Hepatocyte (in vitro differentiated cells): ENCODE results near the gene ACACB. TPM values are rescaled to one million over a fixed set of nuclear protein-coding genes. Genes with fewer than 3 reads are reported as not detected.

ENCODE experiments used
- DNase-seq: peaks from one replicate; pipeline ENCODE4 v3.0.0-alpha.2; 2016; ENCODE audit warnings: low spot score
- H2AFZ ChIP-seq: fragments of 200-600 bp; sonication (generic); 2 replicates; pipeline ENCODE4 v1.6.0; 2016; ENCODE audit warnings: antibody characterized with exemption, mild to moderate bottlenecking
- H3K27ac ChIP-seq: fragments of 200-600 bp; sonication (generic); 2 replicates; pipeline ENCODE4 v1.5.1; 2016; ENCODE audit warnings: mild to moderate bottlenecking
- H3K27me3 ChIP-seq: fragments of 200-600 bp; sonication (generic); 2 replicates; pipeline ENCODE4 v1.6.1; 2016
- H3K36me3 ChIP-seq: fragments of 200-600 bp; sonication (generic); replicated peaks from 2 replicates; pipeline ENCODE4 v1.5.1; 2016; ENCODE audit warnings: low read depth; ENCODE audit not compliant: insufficient read depth
- H3K4me1 ChIP-seq: fragments of 200-600 bp; sonication (generic); 2 replicates; pipeline ENCODE4 v1.5.1; 2016; ENCODE audit warnings: mild to moderate bottlenecking, moderate library complexity; ENCODE audit not compliant: insufficient read depth
- H3K4me2 ChIP-seq: fragments of 200-600 bp; sonication (generic); 2 replicates; pipeline ENCODE4 v1.6.0; 2016
- H3K4me3 ChIP-seq: fragments of 200-600 bp; sonication (generic); 2 replicates; pipeline ENCODE4 v1.5.1; 2016; ENCODE audit warnings: mild to moderate bottlenecking
- H3K79me2 ChIP-seq: fragments of 200-600 bp; sonication (generic); 2 replicates; pipeline ENCODE4 v1.6.0; 2017; ENCODE audit warnings: mild to moderate bottlenecking
- H3K9me2 ChIP-seq: fragments of 200-600 bp; sonication (generic); replicated peaks from 2 replicates; pipeline ENCODE4 v1.6.0; 2017; ENCODE audit warnings: mild to moderate bottlenecking; ENCODE audit not compliant: insufficient read depth
- H3K9me3 ChIP-seq: fragments of 200-600 bp; sonication (generic); 2 replicates; pipeline ENCODE4 v1.5.1; 2016; ENCODE audit warnings: low read depth, mild to moderate bottlenecking
- H4K20me1 ChIP-seq: fragments of 200-600 bp; sonication (generic); 2 replicates; pipeline ENCODE4 v1.6.0; 2016; ENCODE audit warnings: mild to moderate bottlenecking; ENCODE audit not compliant: insufficient read depth, poor library complexity, severe bottlenecking
- EZH2 ChIP-seq: fragments of 200-600 bp; sonication (generic); IDR thresholded peaks from 2 replicates; pipeline ENCODE4 v1.6.1; 2016; ENCODE audit warnings: antibody characterized with exemption, mild to moderate bottlenecking, borderline replicate concordance
- EZH2phosphoT487 ChIP-seq: fragments of 200-600 bp; sonication (generic); IDR thresholded peaks from one replicate; pipeline ENCODE4 v1.6.1; 2018; ENCODE audit warnings: antibody characterized with exemption, mild to moderate bottlenecking, low read depth, moderate library complexity; ENCODE audit not compliant: unreplicated experiment, severe bottlenecking
- WGBS: methylation state at CpG from one replicate; pipeline ENCODE4 v1.1.6; 2016; ENCODE audit warnings: low lambda C conversion rate; ENCODE audit errors: missing lambda C conversion rate; 5-methylcytosine and 5-hydroxymethylcytosine counted together
- polyA plus RNA-seq: library from polyadenylated mRNA; unstranded; fragments of >200 nt; fragmentation: Nextera tagmentation; extraction: Ambion mirVana; gene quantifications from 2 replicates; pipeline ENCODE4 v1.2.1, GENCODE V29; 2016
- total RNA-seq: library from RNA; depleted of rRNA; stranded (reverse); fragments of >200 nt; gene quantifications from 2 replicates; pipeline ENCODE4 v1.2.3, GENCODE V29; 2014
- TF ChIP-seq, protein P1 (sequence below): fragments of 200-600 bp; sonication (generic); IDR thresholded peaks from 2 replicates; pipeline ENCODE4 v1.5.1; 2016; ENCODE audit warnings: antibody characterized with exemption, mild to moderate bottlenecking; ENCODE audit not compliant: poor library complexity

The ACACB gene
- total and polyA plus RNA-seq, 2 experiments from 2014 or later, result 3.9 to 9.3 TPM

DNA sequence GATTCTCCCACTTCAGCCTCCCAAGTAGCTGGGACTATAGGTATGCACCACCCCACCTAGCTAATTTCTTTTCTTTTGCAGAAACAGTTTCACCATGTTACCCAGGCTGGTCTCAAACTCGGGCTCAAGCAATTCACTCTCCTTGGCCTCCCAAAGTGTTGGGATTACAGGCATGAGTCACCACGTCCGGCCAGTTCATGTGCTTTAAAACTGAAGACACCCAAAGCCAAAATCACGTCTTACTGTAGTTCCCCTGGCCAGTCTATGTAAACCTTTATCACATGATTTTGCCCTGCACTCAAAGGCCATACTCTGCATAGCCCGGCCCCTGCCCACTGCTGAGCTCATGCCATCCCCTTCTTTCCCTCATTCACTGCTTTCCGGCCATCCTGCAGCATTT, 27.6 kb upstream of the ACACB start:
- no peak overlapping the region for H3K27ac ChIP-seq
- no peaks in the 10 kb centered on the region for H3K9me3 ChIP-seq
- peaks cover 22% of the 10 kb centered on the region for H3K79me2 ChIP-seq
- no peak overlapping the region for H2AFZ ChIP-seq
- H3K4me2 ChIP-seq, result no peak overlapping the region
- H3K36me3 ChIP-seq, result no peaks in the 10 kb centered on the region
- H3K9me2 ChIP-seq, result no peaks in the 10 kb centered on the region
- TF ChIP-seq, protein P1, sequence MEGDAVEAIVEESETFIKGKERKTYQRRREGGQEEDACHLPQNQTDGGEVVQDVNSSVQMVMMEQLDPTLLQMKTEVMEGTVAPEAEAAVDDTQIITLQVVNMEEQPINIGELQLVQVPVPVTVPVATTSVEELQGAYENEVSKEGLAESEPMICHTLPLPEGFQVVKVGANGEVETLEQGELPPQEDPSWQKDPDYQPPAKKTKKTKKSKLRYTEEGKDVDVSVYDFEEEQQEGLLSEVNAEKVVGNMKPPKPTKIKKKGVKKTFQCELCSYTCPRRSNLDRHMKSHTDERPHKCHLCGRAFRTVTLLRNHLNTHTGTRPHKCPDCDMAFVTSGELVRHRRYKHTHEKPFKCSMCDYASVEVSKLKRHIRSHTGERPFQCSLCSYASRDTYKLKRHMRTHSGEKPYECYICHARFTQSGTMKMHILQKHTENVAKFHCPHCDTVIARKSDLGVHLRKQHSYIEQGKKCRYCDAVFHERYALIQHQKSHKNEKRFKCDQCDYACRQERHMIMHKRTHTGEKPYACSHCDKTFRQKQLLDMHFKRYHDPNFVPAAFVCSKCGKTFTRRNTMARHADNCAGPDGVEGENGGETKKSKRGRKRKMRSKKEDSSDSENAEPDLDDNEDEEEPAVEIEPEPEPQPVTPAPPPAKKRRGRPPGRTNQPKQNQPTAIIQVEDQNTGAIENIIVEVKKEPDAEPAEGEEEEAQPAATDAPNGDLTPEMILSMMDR, result no peak
- no peak for TF ChIP-seq EZH2
- TF ChIP-seq EZH2phosphoT487, result no peak
- DNase-seq, result no peak
- no peaks in the 10 kb centered on the region for H4K20me1 ChIP-seq
- no peak overlapping the region for H3K4me3 ChIP-seq
- 86% methylated on average over 6 of the region's 6 CpGs for WGBS
- H3K27me3 ChIP-seq, result no peaks in the 10 kb centered on the region
- H3K4me1 ChIP-seq, result peaks cover 16% of the 10 kb centered on the region

DNA sequence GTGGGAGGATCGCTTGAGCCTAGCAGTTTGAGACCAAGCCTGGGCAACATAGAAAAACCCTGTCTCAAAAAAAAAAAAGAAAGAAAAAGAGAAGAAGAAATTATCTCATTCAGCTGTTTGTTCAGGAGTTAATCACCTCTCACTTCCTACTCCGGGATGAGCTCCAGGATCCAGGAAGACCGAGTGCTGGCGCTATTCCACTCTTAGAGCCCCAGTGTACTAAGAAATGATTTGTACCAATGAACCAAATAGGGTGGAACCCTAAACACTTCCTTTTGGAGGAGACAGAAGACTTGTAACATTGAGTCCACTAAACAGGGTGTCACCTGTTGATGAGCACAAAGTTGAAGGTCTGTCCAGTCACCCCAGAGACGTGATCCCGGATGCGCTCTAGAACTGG, 26.7 kb upstream of the ACACB start:
- no peaks in the 10 kb centered on the region for H3K36me3 ChIP-seq
- TF ChIP-seq, protein P1, result no peak
- TF ChIP-seq EZH2, result no peak
- TF ChIP-seq EZH2phosphoT487, result no peak

DNA sequence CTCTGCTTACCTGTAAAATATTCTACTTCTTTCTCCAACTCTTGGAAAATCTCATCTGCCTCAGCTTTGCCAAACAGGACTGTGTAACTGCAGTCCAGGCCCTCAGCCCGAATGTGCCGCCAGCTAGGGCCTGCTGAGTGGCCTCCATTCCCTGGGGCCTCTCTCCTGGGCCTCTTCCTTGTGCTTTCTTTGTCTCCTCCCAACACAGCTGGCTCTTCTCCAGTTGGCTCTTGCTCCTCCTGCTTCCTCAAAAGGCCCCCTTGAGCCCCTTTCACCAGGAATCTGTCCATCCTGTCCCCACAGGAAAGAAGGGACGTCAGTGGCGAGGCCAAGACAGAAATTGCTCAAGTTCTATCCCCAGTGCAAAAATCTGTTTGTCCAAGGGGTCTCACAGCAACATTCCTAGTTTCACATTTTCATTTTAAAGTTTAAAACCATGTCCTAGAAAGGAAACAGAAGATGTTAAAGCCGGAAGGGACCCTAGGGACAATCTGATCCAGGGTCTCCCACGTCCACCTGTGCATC, 23.8 kb upstream of the ACACB start:
- H2AFZ ChIP-seq, result peak overlapping the region; percentile 93
- H3K79me2 ChIP-seq, result peaks cover 22% of the 10 kb centered on the region
- WGBS, result 90% methylated on average over 6 of the region's 6 CpGs
- no peaks in the 10 kb centered on the region for H3K9me2 ChIP-seq
- peak overlapping the region; percentile 38 for H3K27ac ChIP-seq
- no peaks in the 10 kb centered on the region for H3K9me3 ChIP-seq
- no peak for DNase-seq
- H3K4me1 ChIP-seq, result peaks cover 16% of the 10 kb centered on the region
- no peak for TF ChIP-seq EZH2phosphoT487
- peak overlapping the region; percentile 79 for H3K4me2 ChIP-seq
- no peaks in the 10 kb centered on the region for H4K20me1 ChIP-seq
- no peaks in the 10 kb centered on the region for H3K27me3 ChIP-seq
- peak overlapping the region; percentile 35 for H3K4me3 ChIP-seq
- no peaks in the 10 kb centered on the region for H3K36me3 ChIP-seq

More for the DNA sequence above, 26.7 kb upstream of the ACACB start:
- Histone ChIP-seq H3K27me3 (no peaks in the 10 kb centered on the region), H3K9me2 (no peaks in the 10 kb centered on the region), H3K79me2 (peaks cover 22% of the 10 kb centered on the region), H3K27ac (no peak overlapping the region), H4K20me1 (no peaks in the 10 kb centered on the region), H2AFZ (no peak overlapping the region), H3K4me1 (peaks cover 16% of the 10 kb centered on the region), H3K4me3 (no peak overlapping the region), H3K4me2 (no peak overlapping the region), H3K9me3 (no peaks in the 10 kb centered on the region)
- WGBS, result 96% methylated on average over 7 of the region's 7 CpGs
- no peak for DNase-seq

DNA sequence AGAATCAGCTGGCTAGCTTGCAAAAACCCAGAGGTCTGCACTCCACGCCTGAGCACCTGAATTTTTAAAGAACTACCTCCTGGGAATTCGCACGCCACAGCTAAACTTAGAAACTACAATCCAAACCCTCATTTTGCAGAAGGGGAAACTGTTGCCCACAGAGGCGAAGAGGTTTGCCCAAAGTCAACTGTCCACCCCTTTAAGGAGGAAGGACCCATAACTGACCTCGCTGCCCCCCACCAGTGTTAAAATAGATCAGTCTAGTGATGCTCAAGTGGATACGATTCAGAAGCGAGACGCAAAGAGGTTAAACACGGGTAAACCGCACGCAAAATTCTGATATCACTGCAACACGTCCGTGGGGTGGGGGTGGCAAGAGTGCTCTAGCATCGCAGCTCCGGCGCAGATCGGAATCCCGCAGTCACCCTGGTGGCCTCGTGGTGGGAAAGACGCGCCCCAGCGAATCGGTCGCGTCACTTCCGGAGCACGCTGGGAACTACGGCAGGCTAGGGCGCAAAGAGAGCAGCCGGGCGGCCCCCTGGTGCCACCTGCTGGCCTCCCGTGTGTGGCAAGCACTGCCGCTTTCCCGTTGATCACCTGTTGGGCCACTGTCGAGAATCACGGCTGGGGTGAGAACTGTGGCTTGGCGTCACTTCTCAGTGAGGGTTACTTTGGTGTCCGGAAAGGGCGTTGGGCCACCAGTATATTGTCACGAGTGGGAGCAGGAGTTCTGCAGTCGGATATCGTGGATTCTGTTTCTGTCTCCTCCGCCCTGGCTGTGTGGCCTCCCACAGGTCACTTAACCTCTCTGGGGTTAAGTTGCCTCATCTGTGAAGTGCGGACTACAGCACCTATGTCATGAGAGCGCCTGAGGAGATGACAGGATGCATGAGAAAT, 23.1 kb upstream of the ACACB start, which contains the start of gene ALKBH2:
Gene ALKBH2 (minus strand): TSS at position 451 of the 897 bp plus-strand sequence. CDS start 686 bp downstream, outside the sequence.
- DNase-seq, result peak; percentile 96
- Histone ChIP-seq H3K4me1 (peaks cover 16% of the 10 kb centered on the region), H3K9me3 (no peaks in the 10 kb centered on the region), H4K20me1 (no peaks in the 10 kb centered on the region), H3K27me3 (no peaks in the 10 kb centered on the region), H3K79me2 (peaks cover 22% of the 10 kb centered on the region), H2AFZ (peak within 1 kb of the TSS; percentile 93), H3K9me2 (no peaks in the 10 kb centered on the region), H3K4me3 (peak within 1 kb of the TSS; percentile 35), H3K27ac (peak within 1 kb of the TSS; percentile 38), H3K4me2 (peak within 1 kb of the TSS; percentile 79), H3K36me3 (no peaks in the 10 kb centered on the region)
- TF ChIP-seq EZH2phosphoT487, result no peak
- TF ChIP-seq EZH2, result no peak
- TF ChIP-seq, protein P1, result peak; percentile 97
- 18% methylated on average over 45 of the region's 45 CpGs for WGBS
